Measurements from ENCODE around the gene ZNF530. TPM values are rescaled to one million over a fixed set of nuclear protein-coding genes. Genes with fewer than 3 reads are reported as not detected.

The ZNF530 gene
- total RNA-seq, 1 donor from 2014 or later = 8.7 TPM

DNA sequence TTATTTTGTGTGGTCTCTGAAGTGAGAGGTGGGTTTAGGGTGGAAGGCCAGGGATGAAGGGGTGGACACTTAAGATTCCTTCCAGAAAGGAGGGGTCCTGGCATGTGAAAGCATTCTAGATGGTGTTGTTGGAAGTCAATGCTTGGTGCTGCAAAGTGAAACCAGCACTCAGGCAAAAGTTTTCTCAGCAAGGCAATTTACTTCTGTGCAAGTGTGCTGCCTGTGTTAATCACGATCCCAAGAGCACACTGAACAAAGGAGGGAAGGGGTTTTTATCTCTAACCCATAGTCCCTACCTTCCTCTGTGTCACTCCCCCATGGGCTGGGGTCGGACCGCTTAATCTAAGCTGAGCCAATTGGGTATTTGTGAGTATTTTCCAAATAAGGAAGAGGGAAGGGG, 15.7 kb downstream of the ZNF530 start:
- H3K27ac Mint-ChIP-seq (ENCODE audit: unreplicated experiment) = no peak overlapping the region
- peaks cover 44% of the 10 kb centered on the region for H3K9me3 Mint-ChIP-seq
- H3K4me1 Mint-ChIP-seq = peaks cover 22% of the 10 kb centered on the region
- DNase-seq (ENCODE audit: low read depth, low spot score) = no peak
- no peaks in the 10 kb centered on the region for H3K27me3 Mint-ChIP-seq (ENCODE audit: low read depth)
- peak overlapping the region; percentile 97 for H3K4me3 Mint-ChIP-seq
- TF ChIP-seq, protein P1, sequence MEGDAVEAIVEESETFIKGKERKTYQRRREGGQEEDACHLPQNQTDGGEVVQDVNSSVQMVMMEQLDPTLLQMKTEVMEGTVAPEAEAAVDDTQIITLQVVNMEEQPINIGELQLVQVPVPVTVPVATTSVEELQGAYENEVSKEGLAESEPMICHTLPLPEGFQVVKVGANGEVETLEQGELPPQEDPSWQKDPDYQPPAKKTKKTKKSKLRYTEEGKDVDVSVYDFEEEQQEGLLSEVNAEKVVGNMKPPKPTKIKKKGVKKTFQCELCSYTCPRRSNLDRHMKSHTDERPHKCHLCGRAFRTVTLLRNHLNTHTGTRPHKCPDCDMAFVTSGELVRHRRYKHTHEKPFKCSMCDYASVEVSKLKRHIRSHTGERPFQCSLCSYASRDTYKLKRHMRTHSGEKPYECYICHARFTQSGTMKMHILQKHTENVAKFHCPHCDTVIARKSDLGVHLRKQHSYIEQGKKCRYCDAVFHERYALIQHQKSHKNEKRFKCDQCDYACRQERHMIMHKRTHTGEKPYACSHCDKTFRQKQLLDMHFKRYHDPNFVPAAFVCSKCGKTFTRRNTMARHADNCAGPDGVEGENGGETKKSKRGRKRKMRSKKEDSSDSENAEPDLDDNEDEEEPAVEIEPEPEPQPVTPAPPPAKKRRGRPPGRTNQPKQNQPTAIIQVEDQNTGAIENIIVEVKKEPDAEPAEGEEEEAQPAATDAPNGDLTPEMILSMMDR (conservative IDR thresholded peaks at IDR 0.05) = no peak
- H3K36me3 Mint-ChIP-seq (ENCODE audit: low read depth) = peaks cover 70% of the 10 kb centered on the region

DNA sequence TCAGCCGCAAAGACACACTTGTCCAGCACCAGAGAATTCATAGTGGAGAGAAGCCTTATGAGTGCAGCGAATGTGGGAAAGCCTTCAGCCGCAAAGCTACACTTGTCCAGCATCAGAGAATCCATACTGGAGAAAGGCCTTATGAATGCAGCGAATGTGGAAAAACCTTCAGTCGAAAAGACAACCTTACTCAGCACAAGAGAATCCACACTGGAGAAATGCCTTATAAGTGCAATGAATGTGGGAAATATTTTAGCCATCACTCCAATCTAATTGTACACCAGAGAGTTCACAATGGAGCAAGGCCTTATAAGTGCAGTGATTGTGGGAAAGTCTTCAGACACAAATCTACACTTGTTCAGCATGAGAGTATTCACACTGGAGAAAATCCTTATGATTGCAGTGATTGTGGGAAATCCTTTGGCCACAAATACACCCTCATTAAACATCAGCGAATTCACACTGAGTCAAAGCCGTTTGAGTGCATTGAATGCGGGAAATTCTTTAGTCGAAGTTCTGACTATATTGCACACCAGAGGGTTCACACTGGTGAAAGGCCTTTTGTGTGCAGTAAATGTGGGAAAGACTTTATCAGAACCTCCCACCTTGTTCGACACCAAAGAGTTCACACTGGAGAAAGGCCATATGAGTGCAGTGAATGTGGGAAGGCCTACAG, 21.1 kb downstream of the ZNF530 start:
- H3K27ac Mint-ChIP-seq (ENCODE audit: unreplicated experiment) = no peak overlapping the region
- H3K4me3 Mint-ChIP-seq = peak overlapping the region; percentile 11
- peaks cover 51% of the 10 kb centered on the region for H3K9me3 Mint-ChIP-seq
- H3K27me3 Mint-ChIP-seq (ENCODE audit: low read depth) = no peaks in the 10 kb centered on the region
- DNase-seq (ENCODE audit: low read depth, low spot score) = no peak
- peaks cover 98% of the 10 kb centered on the region for H3K36me3 Mint-ChIP-seq (ENCODE audit: low read depth)
- peaks cover under 1% of the 10 kb centered on the region for H3K4me1 Mint-ChIP-seq
- TF ChIP-seq, protein P1 (conservative IDR thresholded peaks at IDR 0.05) = no peak

DNA sequence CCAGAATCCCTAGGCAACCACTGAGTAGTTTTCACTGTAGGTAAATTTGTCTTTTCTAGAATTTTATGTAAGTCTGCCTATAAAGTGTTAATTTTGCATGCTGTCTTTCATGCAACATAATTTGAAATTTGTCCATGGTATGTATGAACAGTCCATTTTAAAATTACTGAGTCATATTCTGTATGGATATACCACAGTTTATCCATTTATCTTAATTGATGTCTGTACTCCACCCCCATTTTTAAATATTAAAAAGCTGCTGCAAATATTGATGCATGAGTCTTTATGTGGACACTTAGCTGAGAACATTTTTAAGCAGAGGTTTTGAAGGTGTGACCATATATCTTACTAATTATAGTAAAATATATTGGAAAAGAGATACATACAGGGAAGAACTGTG, 23.4 kb downstream of the ZNF530 start:
- DNase-seq (ENCODE audit: low read depth, low spot score) = no peak
- Mint-ChIP-seq H3K4me3 (no peak overlapping the region), H3K27ac (ENCODE audit: unreplicated experiment) (no peak overlapping the region), H3K27me3 (ENCODE audit: low read depth) (no peaks in the 10 kb centered on the region), H3K9me3 (peaks cover 40% of the 10 kb centered on the region), H3K4me1 (no peaks in the 10 kb centered on the region), H3K36me3 (ENCODE audit: low read depth) (peaks cover 92% of the 10 kb centered on the region)
- TF ChIP-seq, protein P1 (conservative IDR thresholded peaks at IDR 0.05) = no peak

DNA sequence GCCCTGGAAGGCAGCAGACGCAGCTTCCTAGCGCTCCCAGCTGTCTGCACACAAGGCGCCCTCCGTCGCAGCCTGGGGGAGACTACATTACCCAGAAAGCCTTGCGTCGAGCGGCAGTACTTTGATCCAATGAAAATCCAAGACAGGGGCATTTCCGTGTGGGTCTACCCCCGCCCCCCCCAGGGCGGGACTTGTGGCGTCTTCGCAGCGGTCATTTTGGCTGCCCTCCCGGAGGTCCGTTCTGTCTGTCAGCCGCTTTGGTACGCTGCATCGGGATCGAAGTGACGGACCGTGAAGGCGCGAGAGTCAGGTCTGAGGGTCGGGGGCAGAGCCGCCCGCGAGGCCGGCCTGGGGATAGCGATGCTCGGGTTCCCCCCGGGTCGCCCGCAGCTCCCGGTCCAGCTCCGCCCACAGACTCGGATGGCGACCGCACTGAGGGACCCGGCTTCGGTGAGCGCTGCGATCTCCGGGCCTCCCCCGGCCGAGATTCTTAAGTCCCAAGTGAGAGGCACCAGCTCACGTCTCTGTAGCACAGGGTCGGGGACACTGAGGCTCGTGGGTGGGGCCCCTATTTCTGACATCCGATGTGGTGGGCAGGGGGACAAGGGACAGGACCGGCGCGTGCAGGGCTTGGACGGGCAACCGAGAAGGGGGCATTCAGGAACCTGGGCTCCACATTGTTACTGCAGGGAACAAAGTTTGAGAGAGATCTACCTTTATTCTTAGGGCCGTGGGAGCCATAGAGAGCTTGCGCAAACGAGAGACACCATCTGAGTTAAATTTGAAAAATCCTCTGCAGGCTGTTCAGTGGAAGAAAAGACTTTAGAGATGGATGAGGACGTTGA, 33.5 kb downstream of the ZNF530 start, which contains the start of gene ZNF211:
Gene ZNF211 (plus strand): TSS at position 182 of the 845 bp plus-strand sequence. CDS start 179 bp downstream, at position 361.
- TF ChIP-seq, protein P1 (conservative IDR thresholded peaks at IDR 0.05) = no peak
- Mint-ChIP-seq H3K27me3 (ENCODE audit: low read depth) (no peaks in the 10 kb centered on the region), H3K4me3 (peak within 1 kb of the TSS; percentile 95), H3K36me3 (ENCODE audit: low read depth) (peaks cover 65% of the 10 kb centered on the region), H3K4me1 (peaks cover 27% of the 10 kb centered on the region), H3K9me3 (peaks cover 13% of the 10 kb centered on the region), H3K27ac (ENCODE audit: unreplicated experiment) (peak within 1 kb of the TSS; percentile 97)
- DNase-seq (ENCODE audit: low read depth, low spot score) = peak; percentile 81

DNA sequence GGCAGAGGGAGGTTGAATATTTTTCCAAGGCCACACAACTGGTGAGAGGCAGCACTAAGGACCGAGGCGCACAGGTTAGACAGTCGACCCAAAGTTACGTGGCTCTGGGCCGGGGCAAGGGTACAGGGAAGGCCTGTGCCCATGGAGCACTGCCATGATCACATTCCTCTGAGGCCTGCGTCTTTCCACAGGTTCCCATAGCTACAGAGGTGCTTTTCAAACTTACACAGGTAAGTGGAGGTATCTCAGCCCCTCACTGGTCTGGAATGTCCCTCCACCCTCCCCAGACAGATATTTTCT, 34.1 kb downstream of the ZNF530 start:
- H3K36me3 Mint-ChIP-seq (ENCODE audit: low read depth) = peaks cover 66% of the 10 kb centered on the region
- H3K27me3 Mint-ChIP-seq (ENCODE audit: low read depth) = no peaks in the 10 kb centered on the region
- no peak for DNase-seq (ENCODE audit: low read depth, low spot score)
- H3K4me3 Mint-ChIP-seq = peak overlapping the region; percentile 95
- TF ChIP-seq, protein P1 (conservative IDR thresholded peaks at IDR 0.05) = no peak
- H3K27ac Mint-ChIP-seq (ENCODE audit: unreplicated experiment) = peak overlapping the region; percentile 97
- peaks cover 19% of the 10 kb centered on the region for H3K9me3 Mint-ChIP-seq
- peaks cover 27% of the 10 kb centered on the region for H3K4me1 Mint-ChIP-seq

Measured in neural crest cell (in vitro differentiated cells).